Measurements from ENCODE around the gene SLC6A17. TPM values are rescaled to one million over a fixed set of nuclear protein-coding genes. Genes with fewer than 3 reads are reported as not detected.

The SLC6A17 gene
- total and polyA plus RNA-seq, 2 experiments from 2014 or later = 0.03 to 0.17 TPM

DNA sequence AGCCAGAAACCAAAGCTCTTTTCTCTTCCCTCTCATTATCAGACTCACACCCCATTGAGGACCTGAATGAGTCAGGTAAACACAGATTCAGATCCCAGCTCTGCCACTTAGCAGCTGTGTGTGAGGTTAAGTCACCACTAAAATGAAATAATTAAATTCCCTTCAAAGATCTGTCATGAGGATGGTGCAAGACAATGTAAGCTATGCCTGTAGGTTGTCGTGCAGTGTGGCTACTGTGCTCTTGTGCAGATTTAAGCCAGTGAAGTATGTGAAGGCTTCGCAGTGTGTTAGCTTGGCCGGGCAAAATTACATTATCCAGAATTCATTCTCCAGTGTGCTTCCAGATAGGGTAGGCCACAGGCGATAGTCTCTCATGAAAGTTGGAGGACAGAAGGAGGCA lies 24.5 kb upstream of the SLC6A17 start:
- H3K79me2 ChIP-seq (replicated peaks; ENCODE audit: insufficient read depth) = no peaks in the 10 kb centered on the region
- H3K4me3 ChIP-seq = no peak overlapping the region
- Mint-ChIP-seq H3K36me3 (ENCODE audit: low read depth) (no peaks in the 10 kb centered on the region; the same call in 2 of the 3 replicates), H3K9me3 (peaks cover 16% of the 10 kb centered on the region), H3K4me3 (no peak overlapping the region), H3K4me1 (peaks cover 3% of the 10 kb centered on the region), H3K27ac (no peak overlapping the region), H3K27me3 (ENCODE audit: insufficient read depth, low read depth, poor library complexity) (peaks cover 23% of the 10 kb centered on the region)
- H3K9me2 ChIP-seq (ENCODE audit: insufficient read depth) = 0 out of 2 replicates have a peak, but pooled peaks cover 8% of the 10 kb centered on the region
- TF ChIP-seq, protein P1, sequence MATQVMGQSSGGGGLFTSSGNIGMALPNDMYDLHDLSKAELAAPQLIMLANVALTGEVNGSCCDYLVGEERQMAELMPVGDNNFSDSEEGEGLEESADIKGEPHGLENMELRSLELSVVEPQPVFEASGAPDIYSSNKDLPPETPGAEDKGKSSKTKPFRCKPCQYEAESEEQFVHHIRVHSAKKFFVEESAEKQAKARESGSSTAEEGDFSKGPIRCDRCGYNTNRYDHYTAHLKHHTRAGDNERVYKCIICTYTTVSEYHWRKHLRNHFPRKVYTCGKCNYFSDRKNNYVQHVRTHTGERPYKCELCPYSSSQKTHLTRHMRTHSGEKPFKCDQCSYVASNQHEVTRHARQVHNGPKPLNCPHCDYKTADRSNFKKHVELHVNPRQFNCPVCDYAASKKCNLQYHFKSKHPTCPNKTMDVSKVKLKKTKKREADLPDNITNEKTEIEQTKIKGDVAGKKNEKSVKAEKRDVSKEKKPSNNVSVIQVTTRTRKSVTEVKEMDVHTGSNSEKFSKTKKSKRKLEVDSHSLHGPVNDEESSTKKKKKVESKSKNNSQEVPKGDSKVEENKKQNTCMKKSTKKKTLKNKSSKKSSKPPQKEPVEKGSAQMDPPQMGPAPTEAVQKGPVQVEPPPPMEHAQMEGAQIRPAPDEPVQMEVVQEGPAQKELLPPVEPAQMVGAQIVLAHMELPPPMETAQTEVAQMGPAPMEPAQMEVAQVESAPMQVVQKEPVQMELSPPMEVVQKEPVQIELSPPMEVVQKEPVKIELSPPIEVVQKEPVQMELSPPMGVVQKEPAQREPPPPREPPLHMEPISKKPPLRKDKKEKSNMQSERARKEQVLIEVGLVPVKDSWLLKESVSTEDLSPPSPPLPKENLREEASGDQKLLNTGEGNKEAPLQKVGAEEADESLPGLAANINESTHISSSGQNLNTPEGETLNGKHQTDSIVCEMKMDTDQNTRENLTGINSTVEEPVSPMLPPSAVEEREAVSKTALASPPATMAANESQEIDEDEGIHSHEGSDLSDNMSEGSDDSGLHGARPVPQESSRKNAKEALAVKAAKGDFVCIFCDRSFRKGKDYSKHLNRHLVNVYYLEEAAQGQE (IDR thresholded peaks at IDR 0.05; ENCODE audit: unreplicated experiment) = no peak
- TF ChIP-seq POLR2AphosphoS5 (IDR thresholded peaks at IDR 0.05; ENCODE audit: low read depth) (no peak), CREB1 (CRISPR knock-in tag; IDR thresholded peaks at IDR 0.05; ENCODE audit: low read depth) (no peak), JUNB (IDR thresholded peaks at IDR 0.05; ENCODE audit: unreplicated experiment) (no peak), ZNF114 (CRISPR knock-in tag; IDR thresholded peaks at IDR 0.05) (no peak), EZH2phosphoT487 (IDR thresholded peaks at IDR 0.05; ENCODE audit: unreplicated experiment) (no peak), ZNF331 (CRISPR knock-in tag; IDR thresholded peaks at IDR 0.05; ENCODE audit: low read depth) (no peak), EZH2 (IDR thresholded peaks at IDR 0.05; ENCODE audit: low read depth, unreplicated experiment) (no peak), NANOG (IDR thresholded peaks at IDR 0.05; ENCODE audit: borderline replicate concordance) (no peak), STAT1 (IDR thresholded peaks at IDR 0.05; ENCODE audit: unreplicated experiment) (no peak)
- TF ChIP-seq, protein P2, sequence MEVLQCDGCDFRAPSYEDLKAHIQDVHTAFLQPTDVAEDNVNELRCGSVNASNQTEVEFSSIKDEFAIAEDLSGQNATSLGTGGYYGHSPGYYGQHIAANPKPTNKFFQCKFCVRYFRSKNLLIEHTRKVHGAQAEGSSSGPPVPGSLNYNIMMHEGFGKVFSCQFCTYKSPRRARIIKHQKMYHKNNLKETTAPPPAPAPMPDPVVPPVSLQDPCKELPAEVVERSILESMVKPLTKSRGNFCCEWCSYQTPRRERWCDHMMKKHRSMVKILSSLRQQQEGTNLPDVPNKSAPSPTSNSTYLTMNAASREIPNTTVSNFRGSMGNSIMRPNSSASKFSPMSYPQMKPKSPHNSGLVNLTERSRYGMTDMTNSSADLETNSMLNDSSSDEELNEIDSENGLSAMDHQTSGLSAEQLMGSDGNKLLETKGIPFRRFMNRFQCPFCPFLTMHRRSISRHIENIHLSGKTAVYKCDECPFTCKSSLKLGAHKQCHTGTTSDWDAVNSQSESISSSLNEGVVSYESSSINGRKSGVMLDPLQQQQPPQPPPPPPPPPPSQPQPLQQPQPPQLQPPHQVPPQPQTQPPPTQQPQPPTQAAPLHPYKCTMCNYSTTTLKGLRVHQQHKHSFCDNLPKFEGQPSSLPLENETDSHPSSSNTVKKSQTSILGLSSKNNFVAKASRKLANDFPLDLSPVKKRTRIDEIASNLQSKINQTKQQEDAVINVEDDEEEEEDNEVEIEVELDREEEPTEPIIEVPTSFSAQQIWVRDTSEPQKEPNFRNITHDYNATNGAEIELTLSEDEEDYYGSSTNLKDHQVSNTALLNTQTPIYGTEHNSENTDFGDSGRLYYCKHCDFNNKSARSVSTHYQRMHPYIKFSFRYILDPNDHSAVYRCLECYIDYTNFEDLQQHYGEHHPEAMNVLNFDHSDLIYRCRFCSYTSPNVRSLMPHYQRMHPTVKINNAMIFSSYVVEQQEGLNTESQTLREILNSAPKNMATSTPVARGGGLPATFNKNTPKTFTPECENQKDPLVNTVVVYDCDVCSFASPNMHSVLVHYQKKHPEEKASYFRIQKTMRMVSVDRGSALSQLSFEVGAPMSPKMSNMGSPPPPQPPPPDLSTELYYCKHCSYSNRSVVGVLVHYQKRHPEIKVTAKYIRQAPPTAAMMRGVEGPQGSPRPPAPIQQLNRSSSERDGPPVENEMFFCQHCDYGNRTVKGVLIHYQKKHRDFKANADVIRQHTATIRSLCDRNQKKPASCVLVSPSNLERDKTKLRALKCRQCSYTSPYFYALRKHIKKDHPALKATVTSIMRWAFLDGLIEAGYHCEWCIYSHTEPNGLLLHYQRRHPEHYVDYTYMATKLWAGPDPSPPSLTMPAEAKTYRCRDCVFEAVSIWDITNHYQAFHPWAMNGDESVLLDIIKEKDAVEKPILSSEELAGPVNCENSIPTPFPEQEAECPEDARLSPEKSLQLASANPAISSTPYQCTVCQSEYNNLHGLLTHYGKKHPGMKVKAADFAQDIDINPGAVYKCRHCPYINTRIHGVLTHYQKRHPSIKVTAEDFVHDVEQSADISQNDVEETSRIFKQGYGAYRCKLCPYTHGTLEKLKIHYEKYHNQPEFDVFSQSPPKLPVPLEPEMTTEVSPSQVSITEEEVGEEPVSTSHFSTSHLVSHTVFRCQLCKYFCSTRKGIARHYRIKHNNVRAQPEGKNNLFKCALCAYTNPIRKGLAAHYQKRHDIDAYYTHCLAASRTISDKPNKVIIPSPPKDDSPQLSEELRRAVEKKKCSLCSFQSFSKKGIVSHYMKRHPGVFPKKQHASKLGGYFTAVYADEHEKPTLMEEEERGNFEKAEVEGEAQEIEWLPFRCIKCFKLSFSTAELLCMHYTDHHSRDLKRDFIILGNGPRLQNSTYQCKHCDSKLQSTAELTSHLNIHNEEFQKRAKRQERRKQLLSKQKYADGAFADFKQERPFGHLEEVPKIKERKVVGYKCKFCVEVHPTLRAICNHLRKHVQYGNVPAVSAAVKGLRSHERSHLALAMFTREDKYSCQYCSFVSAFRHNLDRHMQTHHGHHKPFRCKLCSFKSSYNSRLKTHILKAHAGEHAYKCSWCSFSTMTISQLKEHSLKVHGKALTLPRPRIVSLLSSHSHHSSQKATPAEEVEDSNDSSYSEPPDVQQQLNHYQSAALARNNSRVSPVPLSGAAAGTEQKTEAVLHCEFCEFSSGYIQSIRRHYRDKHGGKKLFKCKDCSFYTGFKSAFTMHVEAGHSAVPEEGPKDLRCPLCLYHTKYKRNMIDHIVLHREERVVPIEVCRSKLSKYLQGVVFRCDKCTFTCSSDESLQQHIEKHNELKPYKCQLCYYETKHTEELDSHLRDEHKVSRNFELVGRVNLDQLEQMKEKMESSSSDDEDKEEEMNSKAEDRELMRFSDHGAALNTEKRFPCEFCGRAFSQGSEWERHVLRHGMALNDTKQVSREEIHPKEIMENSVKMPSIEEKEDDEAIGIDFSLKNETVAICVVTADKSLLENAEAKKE (CRISPR knock-in tag; IDR thresholded peaks at IDR 0.05) = no peak
- TF ChIP-seq, protein P3, sequence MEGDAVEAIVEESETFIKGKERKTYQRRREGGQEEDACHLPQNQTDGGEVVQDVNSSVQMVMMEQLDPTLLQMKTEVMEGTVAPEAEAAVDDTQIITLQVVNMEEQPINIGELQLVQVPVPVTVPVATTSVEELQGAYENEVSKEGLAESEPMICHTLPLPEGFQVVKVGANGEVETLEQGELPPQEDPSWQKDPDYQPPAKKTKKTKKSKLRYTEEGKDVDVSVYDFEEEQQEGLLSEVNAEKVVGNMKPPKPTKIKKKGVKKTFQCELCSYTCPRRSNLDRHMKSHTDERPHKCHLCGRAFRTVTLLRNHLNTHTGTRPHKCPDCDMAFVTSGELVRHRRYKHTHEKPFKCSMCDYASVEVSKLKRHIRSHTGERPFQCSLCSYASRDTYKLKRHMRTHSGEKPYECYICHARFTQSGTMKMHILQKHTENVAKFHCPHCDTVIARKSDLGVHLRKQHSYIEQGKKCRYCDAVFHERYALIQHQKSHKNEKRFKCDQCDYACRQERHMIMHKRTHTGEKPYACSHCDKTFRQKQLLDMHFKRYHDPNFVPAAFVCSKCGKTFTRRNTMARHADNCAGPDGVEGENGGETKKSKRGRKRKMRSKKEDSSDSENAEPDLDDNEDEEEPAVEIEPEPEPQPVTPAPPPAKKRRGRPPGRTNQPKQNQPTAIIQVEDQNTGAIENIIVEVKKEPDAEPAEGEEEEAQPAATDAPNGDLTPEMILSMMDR (conservative IDR thresholded peaks at IDR 0.05; ENCODE audit: low read depth in 2 of 2) = no peak
- TF ChIP-seq, protein P4, sequence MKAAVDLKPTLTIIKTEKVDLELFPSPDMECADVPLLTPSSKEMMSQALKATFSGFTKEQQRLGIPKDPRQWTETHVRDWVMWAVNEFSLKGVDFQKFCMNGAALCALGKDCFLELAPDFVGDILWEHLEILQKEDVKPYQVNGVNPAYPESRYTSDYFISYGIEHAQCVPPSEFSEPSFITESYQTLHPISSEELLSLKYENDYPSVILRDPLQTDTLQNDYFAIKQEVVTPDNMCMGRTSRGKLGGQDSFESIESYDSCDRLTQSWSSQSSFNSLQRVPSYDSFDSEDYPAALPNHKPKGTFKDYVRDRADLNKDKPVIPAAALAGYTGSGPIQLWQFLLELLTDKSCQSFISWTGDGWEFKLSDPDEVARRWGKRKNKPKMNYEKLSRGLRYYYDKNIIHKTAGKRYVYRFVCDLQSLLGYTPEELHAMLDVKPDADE (IDR thresholded peaks at IDR 0.05) = no peak
- DNase-seq (ENCODE audit: low spot score) (no peak), ATAC-seq (no peak)
- no peaks in the 10 kb centered on the region for H3K36me3 ChIP-seq (ENCODE audit: insufficient read depth)
- H3K4me2 ChIP-seq = no peak overlapping the region
- H4K20me1 ChIP-seq (replicated peaks; ENCODE audit: insufficient read depth) = no peaks in the 10 kb centered on the region
- no peak overlapping the region for H3K27ac ChIP-seq (ENCODE audit: low read depth)
- H3F3A ChIP-seq (replicated peaks; ENCODE audit: low read depth) = no peaks in the 10 kb centered on the region
- no peak overlapping the region for H2AFZ ChIP-seq
- peaks cover 21% of the 10 kb centered on the region for H3K27me3 ChIP-seq (ENCODE audit: insufficient read depth)
- peaks cover 7% of the 10 kb centered on the region for H3K4me1 ChIP-seq (ENCODE audit: insufficient read depth)

Data from GM23338 (cell line).